PFSK-1 (cell line): Measurements from ENCODE around the gene TAF10.

Experiments used
- FOXP2 ChIP-seq: optimal IDR thresholded peaks from 2 replicates; pipeline ENCODE3; 2011; ENCODE audit warnings: borderline replicate concordance, control low read depth, inconsistent platforms; ENCODE audit not compliant: insufficient read depth; ENCODE audit errors: extremely low read length, extremely low read depth
- POLR2AphosphoS5 ChIP-seq: IDR thresholded peaks from 2 replicates; pipeline ENCODE4 v1.6.1; 2012; ENCODE audit warnings: low read depth, mild to moderate bottlenecking, control low read depth, low read length, moderate library complexity
- REST ChIP-seq, 2 experiments: IDR thresholded peaks; 2 replicates each; pipeline versions ENCODE4 v1.6.1 to v1.8.0; 2011 to 2012; ENCODE audit warnings: low read depth in 2 of 2, low read length in 2 of 2, control low read depth in 1 of 2, inconsistent platforms in 1 of 2, mild to moderate bottlenecking in 1 of 2, moderate library complexity in 1 of 2; ENCODE audit not compliant: insufficient read depth in 1 of 2
- SIN3A ChIP-seq: IDR thresholded peaks from 2 replicates; pipeline ENCODE4 v1.6.1; 2012; ENCODE audit warnings: mild to moderate bottlenecking, low read length, moderate library complexity, borderline replicate concordance; ENCODE audit not compliant: insufficient read depth
- TAF1 ChIP-seq: IDR thresholded peaks from 2 replicates; pipeline ENCODE4 v1.6.1; 2012; ENCODE audit warnings: low read length, control low read depth, borderline replicate concordance; ENCODE audit not compliant: insufficient read depth

Gene TAF10

GRCh38 chr11:6633422-6634408 lies 21.7 kb upstream of the TAF10 start:
- no peak for TF ChIP-seq SIN3A
- no peak for TF ChIP-seq TAF1
- no peak for TF ChIP-seq POLR2AphosphoS5
- TF ChIP-seq FOXP2, result no peak
- TF ChIP-seq REST (IDR thresholded peaks at IDR 0.05; ENCODE audit: insufficient read depth in 1 of 2, low read depth in 2 of 2, low read length in 2 of 2), result no peak

GRCh38 chr11:6632116-6633073 lies 20.4 kb upstream of the TAF10 start:
- no peak for TF ChIP-seq POLR2AphosphoS5
- no peak for TF ChIP-seq REST (IDR thresholded peaks at IDR 0.05; ENCODE audit: insufficient read depth in 1 of 2, low read depth in 2 of 2, low read length in 2 of 2)
- no peak for TF ChIP-seq FOXP2
- TF ChIP-seq TAF1, result no peak
- TF ChIP-seq SIN3A, result no peak

GRCh38 chr11:6631361-6631890 lies 19.4 kb upstream of the TAF10 start:
- TF ChIP-seq SIN3A, result no peak
- TF ChIP-seq FOXP2, result no peak
- no peak for TF ChIP-seq TAF1
- no peak for TF ChIP-seq REST (IDR thresholded peaks at IDR 0.05; ENCODE audit: insufficient read depth in 1 of 2, low read depth in 2 of 2, low read length in 2 of 2)
- TF ChIP-seq POLR2AphosphoS5, result no peak

- no peak for TF ChIP-seq FOXP2
- TF ChIP-seq TAF1, result no peak
- no peak for TF ChIP-seq POLR2AphosphoS5
- no peak for TF ChIP-seq REST (IDR thresholded peaks at IDR 0.05; ENCODE audit: insufficient read depth in 1 of 2, low read depth in 2 of 2, low read length in 2 of 2)
- no peak for TF ChIP-seq SIN3A
These were observed 18.7 kb upstream of the TAF10 start for GRCh38 chr11:6630632-6631291.
